Spleen (tissue), 11 donors: ENCODE measurements around the gene ARMC9. TPM values are rescaled to one million over a fixed set of nuclear protein-coding genes. Genes with fewer than 3 reads are reported as not detected.

Source experiments
- DNase-seq: peaks from one replicate; pipeline ENCODE4 v3.0.0-alpha.2; 2020
- H3K27ac ChIP-seq, 8 donors: fragments of 200-600 bp; sonication (generic) in 7 of 8; 1 replicate in 4 of 8; 2 replicates in 4 of 8; pipeline versions ENCODE4 v1.5.0 to v1.8.0; 2016 to 2021; ENCODE audit warnings: inconsistent platforms in 4 of 8, mild to moderate bottlenecking in 4 of 8, moderate library complexity in 1 of 8
- H3K27me3 ChIP-seq, 7 donors: fragments of 200-600 bp; sonication (generic) in 6 of 7; replicated peaks in 1 of 7; 1 replicate in 4 of 7; 2 replicates in 3 of 7; pipeline versions ENCODE4 v1.5.0 to v1.8.0; 2016 to 2021; ENCODE audit warnings: inconsistent platforms in 3 of 7, mild to moderate bottlenecking in 1 of 7
- H3K36me3 ChIP-seq, 6 donors: fragments of 200-600 bp; sonication (generic) in 5 of 6; 1 replicate in 4 of 6; 2 replicates in 2 of 6; pipeline versions ENCODE4 v1.5.0 to v1.8.0; 2016 to 2021; ENCODE audit warnings: inconsistent platforms in 2 of 6
- H3K4me1 ChIP-seq, 6 donors: fragments of 200-600 bp; sonication (generic) in 5 of 6; 1 replicate in 3 of 6; 2 replicates in 3 of 6; pipeline versions ENCODE4 v1.5.0 to v1.8.0; 2016 to 2021; ENCODE audit warnings: inconsistent platforms in 3 of 6
- H3K4me3 ChIP-seq, 8 donors: fragments of 200-600 bp; sonication (generic) in 7 of 8; 1 replicate in 4 of 8; 2 replicates in 4 of 8; pipeline versions ENCODE4 v1.5.0 to v1.8.0; 2016 to 2021; ENCODE audit warnings: inconsistent platforms in 4 of 8, mild to moderate bottlenecking in 4 of 8, moderate library complexity in 2 of 8
- H3K9me3 ChIP-seq, 8 donors: fragments of 200-600 bp; sonication (generic) in 7 of 8; 1 replicate in 4 of 8; 2 replicates in 4 of 8; pipeline versions ENCODE4 v1.5.0 to v1.8.0; 2016 to 2021; ENCODE audit warnings: inconsistent platforms in 4 of 8
- CTCF ChIP-seq, 11 experiments: fragments of 200-600 bp in 7 of 11; fragments of 450-650 bp in 4 of 11; sonication (generic) in 4 of 11; IDR thresholded peaks in 8 of 11; conservative IDR thresholded peaks in 3 of 11; 1 replicate in 7 of 11; 2 replicates in 4 of 11; pipeline versions ENCODE4 v1.4.0 to v1.8.0; 2016 to 2021; ENCODE audit warnings: antibody characterized with exemption in 11 of 11, inconsistent platforms in 4 of 11, mild to moderate bottlenecking in 1 of 11
- POLR2A ChIP-seq, 3 donors: fragments of 450-650 bp; IDR thresholded peaks; one replicate each; pipeline ENCODE4 v1.5.1; 2017; ENCODE audit warnings: antibody characterized with exemption in 3 of 3, mild to moderate bottlenecking in 1 of 3
- POLR2AphosphoS5 ChIP-seq, 3 donors: sonication (generic); formaldehyde crosslinking; IDR thresholded peaks; one replicate each; pipeline ENCODE4 v1.5.1; 2017; ENCODE audit warnings: antibody characterized with exemption in 3 of 3
- WGBS, 5 donors: extraction: QIAGEN DNeasy Blood & Tissue Kit in 3 of 5; methylation state at CpG; one replicate each; pipeline versions ENCODE4 v1.1.5 to v1.1.7; 2013 to 2018; 5-methylcytosine and 5-hydroxymethylcytosine counted together
- intact Hi-C: fragments of 100-400 bp; cut with DNase I; formaldehyde crosslinking; loops from one replicate; pipeline ENCODE4 v1.15.0; 2023; ENCODE audit warnings: low total_unique reads
- polyA plus RNA-seq, 3 donors: library from polyadenylated mRNA; stranded (reverse); fragments of 200-250 nt; gene quantifications; one replicate each; pipeline ENCODE4 v1.2.1, GENCODE V29; 2013
- total RNA-seq, 7 donors: library from RNA; depleted of rRNA in 3 of 7; stranded (reverse); fragments of >200 nt in 3 of 7; fragmentation: NEBNext Ultra II Directional in 4 of 7; extraction: Animal tissue kit (Norgen Biotek cat#: 25700) in 4 of 7; gene quantifications; one replicate each; pipeline versions ENCODE4 v1.1.0 to v1.2.1, GENCODE V29; 2016 to 2021
- donor health status: healthy with polysubstance abuse.
- donor health status: DM: no; HTN: no; CAD: no; lungs with moderate emphysema.
- donor health status: DM: no; HTN: no; CAD: no.
- donor health status: Bipolar disorder and iron deficiency.
- donor health status: healthy.
- donor health status: DM: no; HTN: no; CAD: no.
- donor health status: DM: yes; HTN: yes; CAD: no.

Gene ARMC9
- total and polyA plus RNA-seq, 10 donors = 0.83 to 8.9 (median 4.7) TPM

GRCh38 chr2:231396058-231396821, 197.8 kb downstream of the ARMC9 start:
- H3K36me3 ChIP-seq = peaks cover 0 to 23% (median 5%) of the 10 kb centered on the region in 6 donors
- 10 to 25% (median 13%) methylated on average over 2 to 41 of the region's 41 CpGs for WGBS, 5 donors
- intact Hi-C loops = no loop called here
- H3K4me1 ChIP-seq = peaks cover 10 to 91% (median 62%) of the 10 kb centered on the region in 6 donors
- no peak for DNase-seq
- H3K27me3 ChIP-seq = peaks cover 0 to 24% (median 4%) of the 10 kb centered on the region in 7 donors
- peak overlapping the region in 6 of 8 donors; percentile 83 to 94 (median 88) for H3K27ac ChIP-seq
- peak overlapping the region; percentile 35 to 80 (median 50) for H3K4me3 ChIP-seq
- no peaks in the 10 kb centered on the region for H3K9me3 ChIP-seq
- TF ChIP-seq CTCF (IDR thresholded peaks at IDR 0.05 in 8 of 11, conservative IDR thresholded peaks at IDR 0.05 in 3 of 11) (no peak), POLR2A (IDR thresholded peaks at IDR 0.05) (no peak), POLR2AphosphoS5 (IDR thresholded peaks at IDR 0.05) (no peak)

- Histone ChIP-seq H3K36me3 (peaks cover 0 to 23% (median 5%) of the 10 kb centered on the region in 6 donors), H3K9me3 (no peaks in the 10 kb centered on the region), H3K4me3 (peak overlapping the region in 1 of 8 donors; percentile 80), H3K27me3 (peaks cover 0 to 24% (median 4%) of the 10 kb centered on the region in 7 donors), H3K4me1 (peaks cover 8 to 81% (median 52%) of the 10 kb centered on the region in 6 donors), H3K27ac (peak overlapping the region in 1 of 8 donors; percentile 88)
- intact Hi-C loops = no loop called here
- 87 to 93% (median 89%) methylated on average over 20 to 22 of the region's 22 CpGs for WGBS, 5 donors
- TF ChIP-seq POLR2AphosphoS5 (IDR thresholded peaks at IDR 0.05) (no peak), POLR2A (IDR thresholded peaks at IDR 0.05) (no peak), CTCF (IDR thresholded peaks at IDR 0.05 in 8 of 11, conservative IDR thresholded peaks at IDR 0.05 in 3 of 11) (no peak)
- DNase-seq = peak; percentile 59
Observed at GRCh38 chr2:231397011-231397927, 198.8 kb downstream of the ARMC9 start.

GRCh38 chr2:231397928-231398294, 199.5 kb downstream of the ARMC9 start:
- no peaks in the 10 kb centered on the region for H3K9me3 ChIP-seq
- DNase-seq = no peak
- no peak overlapping the region for H3K27ac ChIP-seq
- TF ChIP-seq POLR2AphosphoS5 (IDR thresholded peaks at IDR 0.05) = no peak
- TF ChIP-seq CTCF (IDR thresholded peaks at IDR 0.05 in 8 of 11, conservative IDR thresholded peaks at IDR 0.05 in 3 of 11) = no peak
- no peak for TF ChIP-seq POLR2A (IDR thresholded peaks at IDR 0.05)
- H3K27me3 ChIP-seq = peaks cover 0 to 24% (median 4%) of the 10 kb centered on the region in 7 donors
- H3K4me3 ChIP-seq = no peak overlapping the region
- H3K4me1 ChIP-seq = peaks cover 5 to 75% (median 46%) of the 10 kb centered on the region in 6 donors
- 96 to 99% (median 97%) methylated on average over 17 to 28 of the region's 28 CpGs for WGBS, 5 donors
- intact Hi-C loops = no loop called here
- peaks cover 0 to 23% (median 5%) of the 10 kb centered on the region in 6 donors for H3K36me3 ChIP-seq
